NOMO-1 treated with DMSO at 0.1 percent for 48 hours (cell line): ENCODE results near the gene IMMP2L.

Experiments used
- DNase-seq: peaks from one replicate; lab custom pipeline; 2025; ENCODE audit not compliant: unreplicated experiment; lab: John Stamatoyannopoulos, UW

Gene IMMP2L

DNA sequence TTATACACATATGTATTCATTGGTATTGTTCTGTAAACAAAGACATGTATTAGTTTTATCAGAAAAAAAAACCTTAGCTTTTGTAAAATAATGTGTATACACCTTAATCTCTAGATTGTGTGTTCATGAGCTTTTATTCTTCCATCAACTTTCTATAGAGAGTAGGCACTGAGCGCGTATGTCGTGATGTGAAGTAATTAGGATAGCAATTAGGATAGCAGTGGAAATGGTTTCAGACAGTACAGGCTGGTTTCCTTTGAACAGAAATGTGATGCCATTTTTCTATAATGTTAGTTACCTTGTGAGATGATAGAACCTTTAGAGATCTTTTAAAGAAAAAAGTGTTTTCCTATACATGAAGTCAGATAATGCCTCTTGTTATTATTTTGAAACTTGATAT is 709.0 kb downstream of the IMMP2L start:
- DNase-seq: no peak

GRCh38 chr7:110852156-110852940 is 709.9 kb downstream of the IMMP2L start:
- DNase-seq: no peak

- no peak for DNase-seq
These were observed 712.1 kb downstream of the IMMP2L start for GRCh38 chr7:110850224-110850623.

DNA sequence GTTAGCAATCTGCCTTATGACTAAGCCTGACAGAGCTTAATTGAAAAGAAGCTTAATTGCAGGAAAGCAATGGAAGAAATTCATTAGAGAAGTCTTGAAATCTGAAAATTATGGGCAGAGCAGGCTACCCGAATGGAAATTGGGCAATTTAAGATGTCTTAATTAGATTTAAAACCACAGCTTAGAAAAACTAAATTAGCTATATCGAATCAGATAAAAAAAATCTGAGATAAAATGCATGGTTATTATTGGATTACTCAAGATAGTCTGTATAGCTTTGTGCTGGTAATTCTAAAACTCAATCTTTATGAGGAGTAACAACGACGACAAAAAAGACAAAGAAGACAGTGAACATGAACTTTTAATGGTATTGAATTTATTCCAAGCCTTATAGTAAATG is 719.5 kb downstream of the IMMP2L start:
- no peak for DNase-seq

- no peak for DNase-seq
These were observed 720.3 kb downstream of the IMMP2L start for GRCh38 chr7:110841840-110842545.

DNA sequence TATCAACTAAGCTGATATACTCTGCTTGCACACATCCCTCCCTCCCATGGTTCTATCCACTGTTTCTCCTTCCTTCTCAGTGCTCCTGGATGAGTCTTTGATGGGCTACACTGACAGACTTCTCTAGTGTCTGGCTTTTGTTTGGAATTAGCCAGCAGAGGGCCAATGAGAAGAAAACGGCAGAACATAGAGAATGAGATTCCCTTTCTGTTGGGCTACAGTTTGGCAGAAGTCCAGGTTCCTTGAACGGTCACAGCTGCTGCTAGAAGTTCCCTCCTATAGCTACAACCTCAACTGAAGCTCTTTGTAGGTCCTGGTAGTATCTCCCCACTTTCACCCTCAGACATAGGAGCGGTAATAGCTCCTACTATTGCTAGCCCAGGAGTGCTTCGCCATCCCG is 722.4 kb downstream of the IMMP2L start:
- no peak for DNase-seq

DNA sequence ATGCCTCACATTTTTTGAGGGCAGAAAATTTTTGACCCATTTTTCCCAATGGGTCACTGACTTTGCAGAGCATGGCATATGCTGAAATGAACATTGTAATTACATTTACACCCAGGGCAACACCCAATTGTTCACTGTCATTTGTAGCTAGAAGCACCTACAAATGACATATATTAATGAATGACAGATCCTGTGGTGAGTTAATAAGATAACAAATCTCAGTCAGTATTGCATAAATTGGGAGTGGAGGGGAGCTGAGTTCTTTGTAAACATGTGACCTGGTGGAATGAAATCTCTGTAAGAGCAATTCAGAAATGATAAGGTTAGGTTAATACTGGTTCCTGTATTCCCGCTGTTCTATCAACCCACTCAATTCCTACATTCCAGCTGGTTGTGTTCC is 726.4 kb downstream of the IMMP2L start:
- no peak for DNase-seq

DNA sequence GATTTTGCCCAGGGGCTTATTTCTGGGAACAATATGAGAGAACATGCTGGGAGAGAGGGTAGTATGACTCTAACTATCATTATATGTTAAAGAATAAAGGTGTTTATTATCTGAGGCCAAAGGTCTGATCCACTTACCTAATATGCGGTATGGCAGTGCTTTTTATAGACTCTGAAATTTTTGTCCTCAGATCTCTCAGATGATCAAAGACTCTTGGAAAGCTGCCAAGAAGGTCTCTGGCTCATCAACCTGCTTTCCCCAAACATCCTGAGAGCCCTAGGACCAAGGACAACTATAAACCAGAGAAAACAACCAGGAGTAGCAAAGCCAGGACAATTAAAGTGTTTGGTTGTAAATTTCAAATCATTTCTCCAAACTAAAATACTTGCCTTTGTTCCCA is 727.1 kb downstream of the IMMP2L start:
- no peak for DNase-seq

DNA sequence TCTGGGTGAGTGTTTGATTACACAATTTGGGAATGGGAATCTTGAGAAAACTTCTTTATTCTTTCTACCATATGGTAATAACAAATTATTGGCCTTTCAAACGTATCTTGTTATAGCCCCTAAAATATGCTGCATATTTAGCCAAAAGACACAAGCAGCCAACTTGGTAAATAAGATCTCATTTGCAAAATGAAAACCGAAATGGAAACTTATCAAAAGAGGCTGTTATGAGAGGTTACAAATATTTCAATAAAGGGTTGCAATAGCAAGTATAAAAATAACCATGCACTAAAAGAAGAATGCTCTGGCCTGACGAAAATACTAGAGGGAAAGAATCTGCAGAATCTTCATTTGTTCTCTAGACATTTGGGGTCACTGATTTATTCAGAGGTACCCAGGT is 730.9 kb downstream of the IMMP2L start:
- DNase-seq: no peak

DNA sequence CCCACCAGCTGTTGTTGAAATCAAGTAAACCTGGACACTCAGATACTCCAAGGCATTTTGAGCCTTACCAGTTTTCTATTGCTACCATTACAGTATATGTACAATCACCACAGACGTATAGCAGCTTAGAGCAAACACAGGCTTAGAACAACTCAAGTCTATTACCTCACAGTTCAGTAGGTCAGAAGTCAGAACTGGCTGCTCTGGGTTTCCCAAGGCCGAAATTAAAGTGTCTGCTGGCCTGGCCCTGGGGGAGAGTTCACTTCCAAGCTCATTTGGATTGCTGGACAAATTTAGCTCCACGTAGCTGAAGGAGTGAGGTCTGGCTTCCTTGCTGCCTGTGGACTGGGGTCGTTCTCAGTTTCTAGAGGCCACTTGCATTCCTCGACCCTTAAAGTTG is 731.5 kb downstream of the IMMP2L start:
- no peak for DNase-seq

- DNase-seq: no peak
These were observed 734.4 kb downstream of the IMMP2L start for GRCh38 chr7:110827936-110828335.

GRCh38 chr7:110827287-110827855 is 734.9 kb downstream of the IMMP2L start:
- DNase-seq: no peak

GRCh38 chr7:110813986-110814385 is 748.3 kb downstream of the IMMP2L start:
- DNase-seq: no peak

DNA sequence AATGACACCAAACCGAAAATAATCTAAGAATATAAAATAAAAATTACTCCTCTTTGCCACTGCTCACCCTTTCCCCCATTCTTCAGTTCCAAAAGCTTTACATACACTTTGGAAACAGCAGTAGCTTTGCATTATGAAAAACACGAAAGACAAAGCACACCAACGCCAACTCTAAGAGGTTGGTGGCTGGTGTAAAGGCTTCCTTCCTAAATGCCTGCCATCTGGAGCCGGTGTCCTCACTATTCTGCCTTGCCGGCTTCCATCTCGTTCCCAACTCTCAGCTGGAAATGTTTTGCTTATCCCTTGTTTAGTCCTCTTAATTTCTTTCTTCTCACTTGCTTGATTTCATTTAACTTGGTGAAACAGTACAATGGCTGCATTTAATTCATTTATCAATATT is 752.5 kb downstream of the IMMP2L start:
- DNase-seq: no peak

DNA sequence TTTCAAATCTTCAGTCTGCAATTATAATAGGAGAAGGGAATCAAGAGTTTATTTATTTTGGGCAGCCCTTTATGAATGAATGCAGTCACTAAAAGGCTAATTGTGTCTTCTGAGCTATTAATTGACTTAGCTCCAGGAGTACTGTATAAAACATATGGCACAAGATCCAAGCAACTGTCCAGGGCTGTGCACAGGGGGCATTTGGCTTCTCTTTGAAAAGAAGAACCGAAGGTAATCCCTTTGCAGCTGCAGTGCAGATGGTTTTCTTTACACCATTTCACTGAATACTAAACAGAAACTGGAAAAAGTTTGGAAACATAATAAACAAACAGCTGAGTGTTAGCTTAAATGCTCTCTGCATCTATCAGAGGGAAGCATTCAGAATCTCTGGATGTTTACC is 753.9 kb downstream of the IMMP2L start:
- no peak for DNase-seq

DNA sequence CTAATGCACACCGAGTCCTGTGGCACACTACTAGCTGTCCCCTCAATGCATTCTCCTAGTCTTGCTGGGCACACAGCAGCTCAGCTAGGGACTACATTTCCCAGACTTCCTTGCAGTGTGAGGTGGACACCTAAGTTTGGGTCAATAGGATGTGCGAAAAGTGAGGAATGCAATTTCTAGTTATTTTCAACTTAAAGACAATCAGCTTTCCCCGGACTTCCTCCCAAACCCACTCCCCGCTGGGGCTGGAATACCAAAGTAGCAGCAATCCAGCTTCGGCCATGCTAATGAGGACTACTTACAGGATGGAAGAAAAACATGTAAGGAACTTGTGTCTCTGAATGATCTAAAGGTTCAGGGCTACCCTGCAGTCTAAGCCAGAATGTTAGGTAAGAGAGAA is 757.8 kb downstream of the IMMP2L start:
- DNase-seq: no peak

GRCh38 chr7:110803602-110804143 is 758.6 kb downstream of the IMMP2L start:
- no peak for DNase-seq

- DNase-seq: no peak
These were observed 760.8 kb downstream of the IMMP2L start for GRCh38 chr7:110801502-110801901.

DNA sequence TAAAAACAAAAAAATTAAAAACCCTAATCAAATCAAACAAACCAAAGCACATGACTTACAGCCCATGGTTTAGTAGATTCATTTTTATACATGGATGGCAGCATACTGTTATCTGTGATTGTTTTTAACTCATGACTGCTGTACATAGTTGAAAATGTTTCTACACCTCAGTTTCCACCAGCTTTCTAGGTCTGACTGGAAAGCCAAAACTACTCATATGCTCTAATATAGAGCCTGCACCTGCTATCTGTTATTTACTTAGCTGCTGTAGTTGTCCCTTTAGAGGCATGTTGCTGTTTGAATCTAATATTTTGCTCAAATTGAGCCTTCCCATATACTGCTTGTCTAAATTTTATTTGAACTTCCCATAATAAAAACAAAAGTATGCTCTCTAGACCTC is 761.3 kb downstream of the IMMP2L start:
- no peak for DNase-seq

- no peak for DNase-seq
These were observed 764.6 kb downstream of the IMMP2L start for GRCh38 chr7:110797656-110798055.

- no peak for DNase-seq
These were observed 771.3 kb downstream of the IMMP2L start for GRCh38 chr7:110790992-110791391.

DNA sequence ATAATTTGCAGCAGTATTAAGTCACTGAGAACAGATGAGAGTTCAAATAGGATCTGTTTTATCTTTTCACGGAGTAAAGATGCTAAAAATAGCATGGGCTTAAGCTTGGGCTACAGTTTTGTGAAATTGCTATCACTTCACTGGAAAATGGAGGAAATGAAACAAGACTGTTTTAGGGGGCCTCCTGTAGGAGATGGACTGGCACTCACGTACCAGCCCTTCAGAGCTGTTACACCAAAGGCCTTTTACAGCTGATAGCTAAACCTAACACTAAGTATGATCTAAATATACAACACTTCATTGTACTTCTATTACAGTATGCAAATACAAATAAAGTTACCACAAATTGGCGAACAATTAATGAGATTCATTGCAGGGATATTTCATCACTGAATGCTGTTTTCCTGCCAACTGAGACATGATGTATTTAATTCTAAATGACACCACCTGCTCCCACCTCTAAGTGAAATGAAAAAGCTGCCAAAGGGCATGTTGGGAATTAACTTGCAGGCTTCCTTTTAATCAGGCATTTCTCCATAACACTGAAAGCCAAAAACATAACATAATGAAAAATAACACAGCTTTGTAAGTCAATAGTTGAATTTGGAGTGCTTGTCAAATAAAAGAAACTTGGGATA is 775.8 kb downstream of the IMMP2L start:
- DNase-seq: peak; percentile 23
